ENCODE data around the gene CTIF.

CTIF gene

GRCh38 chr18:48838921-48839818, 300.3 kb downstream of the CTIF start:
- no peak for DNase-seq

GRCh38 chr18:48839819-48840490, 301.1 kb downstream of the CTIF start:
- DNase-seq: no peak

- no peak for DNase-seq
Measured at GRCh38 chr18:48840491-48840877, 301.7 kb downstream of the CTIF start.

- DNase-seq: no peak
Measured at GRCh38 chr18:48841381-48842258, 302.8 kb downstream of the CTIF start.

GRCh38 chr18:48842259-48843061, 303.6 kb downstream of the CTIF start:
- DNase-seq: no peak

GRCh38 chr18:48843162-48843561, 304.3 kb downstream of the CTIF start:
- DNase-seq: no peak

- DNase-seq: no peak
Measured at GRCh38 chr18:48843596-48843995, 304.8 kb downstream of the CTIF start.

GRCh38 chr18:48844271-48844670, 305.4 kb downstream of the CTIF start:
- DNase-seq: no peak

GRCh38 chr18:48845174-48845573, 306.3 kb downstream of the CTIF start:
- no peak for DNase-seq

- no peak for DNase-seq
Measured at GRCh38 chr18:48846423-48846932, 307.6 kb downstream of the CTIF start.

GRCh38 chr18:48847807-48848486, 309.1 kb downstream of the CTIF start:
- no peak for DNase-seq

- no peak for DNase-seq
Measured at GRCh38 chr18:48848641-48849143, 309.9 kb downstream of the CTIF start.

- DNase-seq: no peak
Measured at GRCh38 chr18:48850822-48851598, 312.2 kb downstream of the CTIF start.

GRCh38 chr18:48851599-48851960, 312.7 kb downstream of the CTIF start:
- no peak for DNase-seq

GRCh38 chr18:48852292-48852691, 313.5 kb downstream of the CTIF start:
- DNase-seq: no peak

GRCh38 chr18:48852794-48853193, 314.0 kb downstream of the CTIF start:
- DNase-seq: no peak

- no peak for DNase-seq
Measured at GRCh38 chr18:48853588-48853987, 314.8 kb downstream of the CTIF start.

- DNase-seq: no peak
Measured at GRCh38 chr18:48854780-48855179, 315.9 kb downstream of the CTIF start.

GRCh38 chr18:48855422-48856377, 316.9 kb downstream of the CTIF start:
- DNase-seq: no peak

Measured in NCI-H187 (cell line).